Uterus (tissue), 2 donors: ENCODE measurements around the gene HOXC12.

Experiments
- POLR2A ChIP-seq, 2 donors: fragments of 450-650 bp; IDR thresholded peaks; one replicate each; pipeline ENCODE4 v1.6.1; 2016; ENCODE audit warnings: antibody characterized with exemption in 2 of 2, mild to moderate bottlenecking in 1 of 2, moderate library complexity in 1 of 2
- TF ChIP-seq, protein P1 (sequence below), 4 experiments: fragments of 200-600 bp in 2 of 4; fragments of 450-650 bp in 2 of 4; sonication (generic) in 2 of 4; IDR thresholded peaks; one replicate each; pipeline ENCODE4 v1.5.1; 2016 to 2019; ENCODE audit warnings: antibody characterized with exemption in 4 of 4, mild to moderate bottlenecking in 2 of 4, moderate library complexity in 1 of 4

DNA sequence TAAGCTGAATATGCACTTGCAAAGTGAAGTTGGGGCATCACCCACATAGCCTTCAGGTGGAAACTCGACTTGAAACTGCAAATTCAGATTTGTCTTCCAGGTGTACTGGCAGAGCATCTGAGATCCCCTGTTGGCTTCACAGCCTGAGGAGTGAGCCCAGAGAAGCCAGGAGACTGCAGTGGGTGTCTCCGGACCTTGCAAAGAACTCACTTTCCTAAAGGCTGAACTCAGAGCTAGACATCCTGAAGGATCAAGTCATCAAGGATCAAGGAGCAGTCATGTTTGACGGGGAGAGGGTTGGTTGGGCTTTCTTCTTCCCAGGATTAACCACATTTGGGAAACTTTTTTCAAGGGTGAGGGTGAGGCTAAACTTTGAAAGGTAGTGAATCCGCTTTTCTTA lies 25.2 kb upstream of the HOXC12 start:
- TF ChIP-seq, protein P1, sequence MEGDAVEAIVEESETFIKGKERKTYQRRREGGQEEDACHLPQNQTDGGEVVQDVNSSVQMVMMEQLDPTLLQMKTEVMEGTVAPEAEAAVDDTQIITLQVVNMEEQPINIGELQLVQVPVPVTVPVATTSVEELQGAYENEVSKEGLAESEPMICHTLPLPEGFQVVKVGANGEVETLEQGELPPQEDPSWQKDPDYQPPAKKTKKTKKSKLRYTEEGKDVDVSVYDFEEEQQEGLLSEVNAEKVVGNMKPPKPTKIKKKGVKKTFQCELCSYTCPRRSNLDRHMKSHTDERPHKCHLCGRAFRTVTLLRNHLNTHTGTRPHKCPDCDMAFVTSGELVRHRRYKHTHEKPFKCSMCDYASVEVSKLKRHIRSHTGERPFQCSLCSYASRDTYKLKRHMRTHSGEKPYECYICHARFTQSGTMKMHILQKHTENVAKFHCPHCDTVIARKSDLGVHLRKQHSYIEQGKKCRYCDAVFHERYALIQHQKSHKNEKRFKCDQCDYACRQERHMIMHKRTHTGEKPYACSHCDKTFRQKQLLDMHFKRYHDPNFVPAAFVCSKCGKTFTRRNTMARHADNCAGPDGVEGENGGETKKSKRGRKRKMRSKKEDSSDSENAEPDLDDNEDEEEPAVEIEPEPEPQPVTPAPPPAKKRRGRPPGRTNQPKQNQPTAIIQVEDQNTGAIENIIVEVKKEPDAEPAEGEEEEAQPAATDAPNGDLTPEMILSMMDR (IDR thresholded peaks at IDR 0.05): no peak
- no peak for TF ChIP-seq POLR2A (IDR thresholded peaks at IDR 0.05)
